Mucosa of descending colon (tissue), 3 donors: ENCODE results near the gene TMEM121. TPM values are rescaled to one million over a fixed set of nuclear protein-coding genes. Genes with fewer than 3 reads are reported as not detected.
"Not testable (repeated sequence)": the region's sequence is repeated elsewhere in the genome, so short reads cannot be mapped to it uniquely, and the experiment has no call there.

ENCODE experiments used
- ATAC-seq: fragments of 200-7000 bp; cut with Tn5 transposase; one replicate; pipeline ENCODE4 v1.9.1; 2020; ENCODE audit warnings: mild to moderate bottlenecking, moderate library complexity
- DNase-seq, 3 donors: peaks; one replicate each; pipeline ENCODE4 v3.0.0-alpha.2; 2020
- H3K36me3 ChIP-seq: fragments of 200-600 bp; one replicate; pipeline ENCODE4 v1.8.0; 2021; ENCODE audit warnings: low read depth, mild to moderate bottlenecking
- H3K4me1 ChIP-seq: fragments of 200-600 bp; one replicate; pipeline ENCODE4 v1.8.0; 2021; ENCODE audit warnings: low read depth, mild to moderate bottlenecking
- H3K4me3 ChIP-seq: fragments of 200-600 bp; one replicate; pipeline ENCODE4 v1.8.0; 2021; ENCODE audit warnings: mild to moderate bottlenecking
- H3K9me3 ChIP-seq: fragments of 200-600 bp; one replicate; pipeline ENCODE4 v1.8.0; 2021; ENCODE audit warnings: mild to moderate bottlenecking
- CTCF ChIP-seq: fragments of 200-600 bp; IDR thresholded peaks from one replicate; pipeline ENCODE4 v1.8.0; 2022; ENCODE audit warnings: antibody characterized with exemption, mild to moderate bottlenecking
- intact Hi-C, 2 donors: fragments of 100-400 bp; cut with DNase I in 1 of 2; cut with micrococcal nuclease in 1 of 2; formaldehyde crosslinking; loops; one replicate each; pipeline versions ENCODE4 v1.11.0 to v1.11.1; 2022; cut with DNase I, micrococcal nuclease
- total RNA-seq, 3 donors: library from RNA; stranded (reverse); fragmentation: NEBNext Ultra II Directional in 2 of 3; extraction: Animal tissue kit (Norgen Biotek cat#: 25700) in 2 of 3; gene quantifications; one replicate each; pipeline versions ENCODE4 v1.2.1 to v1.2.4, GENCODE V29; 2021 to 2023
- donor health status: DM: no; HTN: no; CAD: no; lungs with moderate emphysema.
- donor health status: DM: no; HTN: no; CAD: no.
- donor health status: DM: no; HTN: yes; CAD: no.

Gene TMEM121
- total RNA-seq, 3 donors from 2014 or later, result 0.38 to 4.0 (median 1.0) TPM

GRCh38 chr14:105538481-105539049 is 12.2 kb downstream of the TMEM121 start:
- DNase-seq, result no peak
- H3K9me3 ChIP-seq, result no peaks in the 10 kb centered on the region
- H3K4me3 ChIP-seq, result no peak overlapping the region
- no peaks in the 10 kb centered on the region for H3K4me1 ChIP-seq
- intact Hi-C loops, result no loop called here
- H3K36me3 ChIP-seq, result no peaks in the 10 kb centered on the region
- TF ChIP-seq CTCF, result no peak
- ATAC-seq, result no peak

DNA sequence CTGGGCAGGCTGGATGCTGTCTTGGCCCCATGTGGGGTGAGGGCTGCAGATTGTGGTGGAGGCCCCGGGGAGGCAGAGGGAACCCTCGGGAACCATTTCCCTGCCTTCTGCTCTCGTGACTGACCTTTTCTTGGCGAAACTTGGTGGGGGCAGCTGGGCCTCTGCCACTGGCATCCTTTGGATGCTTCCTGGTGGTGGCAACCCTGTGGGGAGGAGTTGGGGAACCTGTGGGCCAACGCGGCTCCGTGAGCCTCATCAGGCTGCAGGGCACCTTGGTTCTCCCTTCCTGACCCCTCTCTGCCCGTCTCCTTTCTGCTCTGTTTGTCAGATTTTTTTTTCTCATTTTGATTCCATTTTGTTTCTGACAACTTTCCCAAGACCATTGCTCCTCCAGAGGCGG is 14.4 kb downstream of the TMEM121 start:
- intact Hi-C loops, result no loop called here
- H3K36me3 ChIP-seq, result no peaks in the 10 kb centered on the region
- DNase-seq (no peak), ATAC-seq (no peak)
- TF ChIP-seq CTCF, result no peak
- H3K9me3 ChIP-seq, result no peaks in the 10 kb centered on the region
- H3K4me3 ChIP-seq, result no peak overlapping the region
- H3K4me1 ChIP-seq, result no peaks in the 10 kb centered on the region

GRCh38 chr14:105541218-105541875 is 15.0 kb downstream of the TMEM121 start:
- Histone ChIP-seq H3K9me3 (no peaks in the 10 kb centered on the region), H3K4me1 (no peaks in the 10 kb centered on the region), H3K36me3 (no peaks in the 10 kb centered on the region), H3K4me3 (no peak overlapping the region)
- ATAC-seq, result no peak
- no peak for TF ChIP-seq CTCF
- DNase-seq, result no peak
- intact Hi-C loops, result no loop called here

GRCh38 chr14:105545676-105546075 is 19.3 kb downstream of the TMEM121 start:
- H3K4me3 ChIP-seq, intact Hi-C loops, H3K9me3 ChIP-seq, DNase-seq, H3K36me3 ChIP-seq, H3K4me1 ChIP-seq, ATAC-seq: not testable (repeated sequence)

DNA sequence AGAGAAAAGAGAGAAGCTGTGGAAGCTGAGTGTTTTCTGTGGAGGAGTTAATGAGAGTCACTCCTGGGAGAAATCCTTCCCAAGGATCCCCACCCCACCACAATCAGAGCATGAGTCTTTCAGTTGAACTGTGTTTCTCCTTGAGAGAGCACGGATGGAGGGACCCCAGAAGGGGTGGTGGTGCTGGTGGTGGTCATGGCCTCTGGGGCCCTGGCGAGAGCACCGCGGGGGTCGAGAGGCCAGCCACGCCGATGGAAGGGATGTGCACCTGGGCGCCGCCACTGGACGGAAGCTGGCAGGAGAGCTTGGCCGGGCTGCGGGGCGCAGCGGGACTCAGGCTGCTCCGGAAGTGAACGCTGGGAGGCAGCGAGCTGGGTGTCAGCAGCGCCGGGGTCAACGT is 20.0 kb downstream of the TMEM121 start:
- H3K9me3 ChIP-seq, intact Hi-C loops, DNase-seq, H3K4me3 ChIP-seq, ATAC-seq, H3K4me1 ChIP-seq, H3K36me3 ChIP-seq: not testable (repeated sequence)

- peak in 1 of 3 donors; percentile 9 for DNase-seq
- H3K4me1 ChIP-seq, H3K4me3 ChIP-seq, H3K9me3 ChIP-seq, intact Hi-C loops, ATAC-seq, H3K36me3 ChIP-seq: not testable (repeated sequence)
Measured at GRCh38 chr14:105547072-105547471, 20.7 kb downstream of the TMEM121 start.

GRCh38 chr14:105547741-105548169 is 21.4 kb downstream of the TMEM121 start:
- DNase-seq (no peak), ATAC-seq (no peak)
- Histone ChIP-seq H3K4me3 (no peak overlapping the region), H3K4me1 (no peaks in the 10 kb centered on the region), H3K36me3 (no peaks in the 10 kb centered on the region), H3K9me3 (no peaks in the 10 kb centered on the region)
- TF ChIP-seq CTCF, result no peak
- intact Hi-C loops, result no loop called here
